Activated CD4-positive, alpha-beta T cell treated with anti-CD3 and anti-CD28 coated beads for 1 hour (primary cell): ENCODE results near the gene HDAC8.
"Not testable (repeated sequence)": the region's sequence is repeated elsewhere in the genome, so short reads cannot be mapped to it uniquely, and the experiment has no call there.

ENCODE experiments used
- DNase-seq: peaks from one replicate; pipeline ENCODE4 v3.0.0-alpha.2; 2020

HDAC8 gene

DNA sequence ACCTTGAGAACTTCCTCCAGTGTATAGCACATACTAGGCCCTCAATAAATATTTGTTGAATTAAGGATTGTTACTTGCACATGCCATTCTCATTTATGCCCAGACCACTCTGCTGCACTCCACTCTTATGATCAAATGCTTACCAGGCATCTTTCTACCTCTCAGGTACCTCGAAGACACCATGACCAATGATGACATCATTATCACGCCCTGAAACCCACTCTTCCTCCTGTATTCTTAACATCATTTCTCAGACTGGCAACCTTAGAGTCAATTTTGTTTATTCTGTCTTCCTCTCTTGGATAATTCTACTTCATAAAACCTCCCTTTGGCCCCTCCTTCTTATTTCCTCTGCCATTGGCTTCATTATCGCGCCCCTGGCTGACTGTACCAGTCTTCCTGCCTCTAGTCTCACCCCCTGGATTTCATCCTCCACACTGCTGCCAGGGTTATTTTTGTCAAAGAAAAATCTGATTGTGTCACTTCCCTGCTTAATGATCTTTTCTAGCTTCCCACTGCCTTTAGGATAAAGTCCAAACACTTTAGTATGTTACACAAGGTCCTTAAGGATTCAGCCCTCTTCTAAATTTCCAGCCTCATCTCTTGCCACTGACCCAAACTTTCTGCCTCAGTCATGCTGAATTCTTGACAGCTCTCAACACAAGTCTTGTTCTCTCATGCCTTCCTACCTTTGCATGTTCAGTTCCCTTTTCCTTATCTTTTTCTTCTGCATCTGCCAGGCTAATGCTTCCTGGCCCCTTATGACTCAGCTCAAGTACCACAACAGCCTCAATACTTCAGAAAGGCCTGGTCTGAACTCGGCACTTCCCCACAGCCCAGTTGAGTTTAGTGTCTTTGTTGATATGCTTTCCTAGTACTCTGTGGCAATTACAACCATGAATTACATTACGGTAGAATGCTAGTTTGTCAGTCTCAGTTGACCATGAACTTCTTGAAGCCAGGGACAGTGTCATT, 45.8 kb downstream of the HDAC8 start:
- no peak for DNase-seq

DNA sequence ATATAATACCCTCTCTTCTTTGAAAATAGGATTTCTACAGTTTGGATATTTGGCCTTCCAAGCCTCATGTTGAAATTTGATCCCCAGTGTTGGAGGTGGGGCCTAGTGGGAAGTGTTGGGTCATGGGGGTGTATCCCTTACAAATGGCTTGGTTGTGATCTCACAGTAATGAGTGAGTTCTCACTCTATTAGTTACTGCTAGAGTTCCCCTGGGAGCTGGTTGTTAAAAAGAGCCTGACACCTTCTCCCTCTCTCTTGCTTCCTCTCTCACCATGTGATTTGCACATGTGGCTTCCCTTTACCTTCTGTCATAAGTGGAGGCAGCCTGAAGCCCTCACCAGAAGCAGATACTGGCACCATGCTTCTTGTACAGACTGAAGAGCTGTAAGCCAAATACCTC, 73.9 kb downstream of the HDAC8 start:
- no peak for DNase-seq

DNA sequence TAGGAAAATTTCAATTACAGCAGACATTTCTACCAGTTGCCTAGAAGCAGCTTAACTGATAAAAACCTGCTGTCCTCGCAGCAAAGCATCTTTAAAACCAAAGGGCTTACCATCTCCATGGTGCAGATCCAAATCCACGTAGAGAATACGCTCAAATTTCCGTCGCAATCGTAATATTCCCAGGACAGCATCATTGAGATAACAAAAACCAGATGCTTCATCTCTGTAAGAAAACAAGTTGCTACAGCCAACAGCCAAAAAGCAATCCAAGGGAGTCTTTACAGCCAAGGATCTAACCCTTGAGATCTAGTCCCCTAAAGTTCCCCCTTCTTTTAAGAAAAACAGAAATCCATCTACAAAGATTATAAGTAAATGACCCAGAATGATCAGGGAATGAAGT, 77.6 kb downstream of the HDAC8 start:
- DNase-seq, result no peak

DNA sequence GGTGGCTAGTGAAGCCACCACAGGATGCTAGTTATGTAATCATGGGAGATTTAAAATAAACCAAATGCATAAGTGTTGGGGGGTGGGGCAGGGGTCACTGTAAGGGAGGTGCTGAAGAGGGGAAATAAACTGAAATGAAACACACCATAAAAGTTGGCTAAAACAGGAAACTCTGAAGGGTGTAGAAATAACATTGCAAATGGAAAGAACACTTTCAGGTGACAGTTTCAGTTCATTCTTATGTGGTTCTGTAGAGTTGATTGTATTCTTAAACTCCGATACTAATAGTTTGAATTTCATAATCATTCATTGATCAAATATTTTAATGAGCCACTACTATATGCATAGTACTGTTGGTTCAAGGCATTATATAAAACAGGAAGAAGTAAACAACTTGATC, 80.1 kb downstream of the HDAC8 start:
- DNase-seq, result no peak

DNA sequence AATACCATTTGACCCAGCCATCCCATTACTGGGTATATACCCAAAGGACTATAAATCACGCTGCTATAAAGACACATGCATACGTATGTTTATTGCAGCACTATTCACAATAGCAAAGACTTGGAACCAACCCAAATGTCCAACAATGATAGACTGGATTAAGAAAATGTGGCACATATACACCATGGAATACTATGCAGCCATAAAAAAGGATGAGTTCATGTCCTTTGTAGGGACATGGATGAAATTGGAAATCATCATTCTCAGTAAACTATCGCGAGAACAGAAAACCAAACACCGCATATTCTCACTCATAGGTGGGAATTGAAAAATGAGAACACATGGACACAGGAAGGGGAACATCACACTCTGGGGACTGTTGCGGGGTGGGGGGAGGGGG, 82.4 kb downstream of the HDAC8 start:
- DNase-seq, result not testable (repeated sequence)

DNA sequence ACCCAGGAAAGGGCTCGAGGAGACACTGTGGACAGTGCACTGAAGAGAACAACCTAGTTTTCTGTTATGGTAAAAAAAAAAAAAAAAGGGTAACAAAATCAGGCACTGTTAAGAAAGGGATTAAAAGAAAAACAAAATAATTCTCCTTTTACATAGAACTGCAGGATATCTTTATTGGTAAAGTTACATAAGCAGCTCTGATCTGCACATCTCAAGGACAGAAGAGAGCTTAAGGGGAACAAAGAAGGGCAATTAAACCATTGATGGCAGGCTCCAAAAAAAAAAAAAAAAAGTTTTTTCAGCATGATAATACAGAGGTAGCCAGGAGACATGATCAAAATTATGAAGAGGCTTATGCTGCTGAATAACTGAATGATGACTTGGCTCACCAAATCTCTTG, 85.0 kb downstream of the HDAC8 start:
- DNase-seq, result no peak

DNA sequence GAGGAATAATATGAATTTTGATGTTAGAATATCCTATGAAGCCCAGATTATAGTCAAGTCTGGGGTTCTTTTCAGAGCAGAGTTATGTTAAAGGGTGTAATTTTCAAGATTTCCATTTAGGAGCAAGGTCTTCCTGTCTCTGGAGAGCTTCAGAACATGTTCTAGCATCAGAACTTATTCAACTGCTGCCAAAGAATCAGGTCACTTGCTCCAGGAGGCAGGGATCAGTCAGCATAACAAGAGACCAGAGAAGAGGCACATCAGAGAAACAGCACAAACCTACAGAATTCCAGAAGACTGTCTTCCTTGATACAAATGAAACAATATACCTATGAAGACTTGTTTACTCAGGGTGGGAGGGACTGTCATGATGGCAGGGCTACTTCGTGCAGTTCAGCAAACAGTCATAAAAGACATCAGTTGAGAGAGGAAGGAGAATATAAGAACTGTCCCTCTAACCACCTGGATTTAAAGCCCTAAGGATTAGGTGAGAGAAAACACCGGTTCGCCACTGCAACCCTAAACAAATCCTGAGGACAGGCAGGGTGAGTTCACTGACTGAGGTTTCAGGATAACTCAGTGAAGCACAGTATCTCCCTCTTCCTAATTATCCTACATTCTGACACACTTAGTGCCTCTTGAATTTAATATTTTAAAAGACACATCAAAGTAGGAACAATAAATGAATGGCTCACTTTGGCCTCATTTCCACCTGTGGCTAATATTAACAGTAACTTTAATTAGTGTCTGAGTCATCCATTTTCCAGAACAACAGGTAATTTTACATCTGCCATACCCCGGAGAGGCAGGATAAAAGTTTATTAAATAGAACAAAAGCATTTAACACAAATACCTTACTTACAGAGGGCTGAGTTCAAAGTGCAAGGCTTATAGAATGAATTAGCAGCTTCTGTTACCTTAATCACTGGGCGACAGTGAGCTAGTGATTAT, 93.0 kb downstream of the HDAC8 start:
- DNase-seq, result no peak

DNA sequence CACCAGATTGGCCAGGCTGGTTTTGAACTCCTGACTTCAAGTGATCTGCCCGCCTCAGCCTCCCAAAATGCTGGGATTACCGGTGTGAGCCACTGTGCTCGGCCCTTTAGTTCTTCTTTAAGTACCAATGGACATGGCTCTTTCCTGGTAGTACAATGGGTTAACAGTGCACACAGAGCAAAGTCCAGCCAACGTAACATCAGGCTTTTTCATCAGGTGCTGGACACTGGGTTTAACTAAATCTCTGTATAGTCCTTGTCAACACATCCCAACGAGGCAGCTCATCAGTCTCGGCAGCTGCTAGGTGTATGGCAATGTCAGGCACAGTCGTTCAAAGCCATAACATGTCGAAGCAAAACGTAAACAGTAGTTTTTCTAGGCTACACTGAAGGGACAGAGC, 93.8 kb downstream of the HDAC8 start:
- no peak for DNase-seq

DNA sequence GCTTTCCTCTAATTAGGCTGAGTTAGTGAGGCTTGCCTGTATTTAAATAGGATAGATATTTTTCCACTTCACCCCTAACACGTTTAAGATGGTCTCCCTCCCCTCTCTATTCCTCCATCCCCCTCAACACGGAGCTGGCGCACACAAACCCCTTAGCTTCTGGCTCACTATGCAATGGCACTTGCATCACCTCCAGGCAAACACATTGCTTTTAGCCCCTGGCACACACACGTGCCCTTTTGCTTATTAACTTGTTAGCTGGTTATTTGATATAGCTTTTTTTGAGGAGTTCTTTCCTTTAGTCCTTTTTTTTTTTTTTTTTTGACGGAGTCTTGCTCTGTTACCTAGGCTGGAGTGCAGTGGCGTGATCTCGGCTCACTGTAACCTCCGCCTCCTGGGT, 94.3 kb downstream of the HDAC8 start:
- no peak for DNase-seq

DNA sequence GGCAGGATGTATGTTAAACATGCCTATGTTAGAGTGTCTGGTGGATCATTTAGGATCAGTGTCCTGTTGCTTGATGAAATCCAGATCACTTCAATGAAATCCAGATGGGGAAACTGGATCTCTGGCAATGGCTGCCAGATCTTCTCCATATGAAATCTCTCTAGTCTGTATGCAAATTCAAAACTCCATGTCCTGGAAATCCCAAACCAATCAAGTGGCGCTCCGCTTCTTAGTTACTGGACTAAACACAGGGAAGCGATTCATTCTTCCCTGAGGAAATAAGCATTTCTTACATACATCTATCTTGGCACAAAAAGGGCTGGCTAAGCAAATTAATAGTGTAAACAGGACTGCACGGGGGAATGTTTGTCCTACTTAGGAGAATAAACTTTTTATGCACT, 94.9 kb downstream of the HDAC8 start:
- DNase-seq, result no peak

DNA sequence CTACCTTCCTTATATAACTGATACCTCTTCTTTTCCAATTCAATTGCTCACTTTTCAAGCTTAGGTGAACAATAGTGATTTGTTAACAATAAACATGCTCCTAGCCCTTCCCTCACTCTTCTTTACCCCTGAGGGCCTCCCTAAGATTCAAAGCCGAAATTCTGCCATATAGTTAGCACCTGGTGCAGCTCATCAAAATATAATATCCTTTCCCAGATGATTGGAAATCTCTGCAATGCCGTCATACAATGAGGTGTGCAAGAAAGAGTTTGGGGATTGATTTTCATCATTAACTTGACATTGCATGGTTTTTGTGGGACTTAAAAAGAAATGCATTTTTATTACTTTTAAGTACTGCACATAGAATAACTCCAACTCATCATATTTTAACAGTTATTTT, 95.3 kb downstream of the HDAC8 start:
- DNase-seq, result no peak

DNA sequence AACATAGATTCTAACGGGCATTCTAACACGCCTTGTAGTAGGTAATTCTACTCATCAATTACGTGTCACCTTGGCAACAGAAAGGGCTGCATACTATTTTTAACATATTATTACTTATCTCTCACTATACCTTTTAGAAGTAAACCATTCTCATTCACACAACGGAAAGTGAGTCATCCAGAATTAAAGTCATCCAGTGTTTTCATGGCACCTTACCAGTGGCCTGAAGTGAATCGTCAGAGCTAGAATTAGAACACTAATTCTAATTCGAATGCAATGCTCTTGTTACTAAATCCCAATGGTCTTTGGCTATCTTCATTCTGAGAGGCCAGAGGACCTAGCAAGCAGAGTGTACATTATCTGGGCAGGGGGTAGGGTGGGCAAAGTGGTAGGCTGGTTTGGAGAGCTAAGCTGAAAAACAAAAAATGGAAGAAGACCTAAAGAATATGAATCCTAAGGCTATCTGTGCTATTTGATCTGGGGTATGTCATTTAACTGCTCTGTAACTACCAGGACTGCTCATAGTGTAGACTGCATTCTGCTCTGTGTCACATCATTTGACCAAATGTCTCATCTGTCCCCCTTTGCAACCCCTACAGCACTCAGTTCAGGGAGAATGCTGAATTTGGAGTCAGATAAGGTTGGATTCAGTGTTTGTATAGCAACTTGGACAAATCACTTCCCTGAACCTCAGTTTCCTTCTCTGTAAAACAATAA, 96.5 kb downstream of the HDAC8 start:
- no peak for DNase-seq

DNA sequence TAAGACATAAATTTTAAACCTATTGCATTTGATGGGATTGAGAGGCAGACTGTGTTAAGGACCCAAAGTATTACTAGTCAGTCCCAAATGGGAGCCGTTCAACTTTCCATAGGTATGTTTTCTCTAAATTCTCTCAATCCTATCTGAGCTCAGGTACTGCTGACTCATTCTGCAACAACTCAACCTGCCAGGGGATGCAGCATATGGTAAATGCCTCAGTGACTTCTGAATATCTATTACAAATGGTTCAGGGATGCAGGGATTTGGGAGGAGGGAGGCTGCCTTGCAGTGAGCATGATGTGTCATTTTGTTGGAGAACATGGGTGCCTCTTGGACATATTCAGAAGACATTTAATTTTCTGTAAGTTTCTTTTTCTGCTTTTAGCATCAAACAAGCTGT, 97.3 kb downstream of the HDAC8 start:
- no peak for DNase-seq

DNA sequence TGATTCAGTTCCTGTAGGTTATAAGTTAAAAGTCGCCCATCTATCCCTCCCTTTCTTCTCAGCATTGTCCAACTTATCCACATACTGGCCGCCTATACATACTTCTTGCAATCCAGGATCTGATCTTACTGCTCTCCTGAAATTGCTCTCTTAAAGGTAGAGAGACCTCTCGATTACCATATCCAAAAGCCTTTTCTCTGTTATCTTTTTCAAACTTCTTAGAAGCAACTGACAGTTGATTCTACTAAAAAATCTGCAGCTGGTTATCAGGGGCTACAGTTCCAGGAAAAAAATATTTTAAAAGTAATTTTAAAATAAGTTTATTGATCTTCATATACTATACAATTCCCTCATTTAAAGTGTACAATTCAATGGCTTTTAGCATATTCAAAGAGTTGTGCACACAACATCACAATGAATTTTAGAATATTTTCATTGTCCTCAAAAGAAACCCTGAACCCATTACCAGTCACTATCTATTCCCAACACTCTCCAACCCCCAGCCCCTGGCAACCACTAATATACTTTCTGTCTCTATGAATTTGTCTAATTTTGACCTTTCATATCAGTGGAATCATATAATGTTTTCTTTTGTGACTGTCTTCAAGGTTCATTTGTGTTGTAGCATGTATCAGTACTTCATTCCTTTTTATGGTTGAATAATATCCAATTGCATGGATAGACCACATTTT, 102.0 kb downstream of the HDAC8 start:
- no peak for DNase-seq

DNA sequence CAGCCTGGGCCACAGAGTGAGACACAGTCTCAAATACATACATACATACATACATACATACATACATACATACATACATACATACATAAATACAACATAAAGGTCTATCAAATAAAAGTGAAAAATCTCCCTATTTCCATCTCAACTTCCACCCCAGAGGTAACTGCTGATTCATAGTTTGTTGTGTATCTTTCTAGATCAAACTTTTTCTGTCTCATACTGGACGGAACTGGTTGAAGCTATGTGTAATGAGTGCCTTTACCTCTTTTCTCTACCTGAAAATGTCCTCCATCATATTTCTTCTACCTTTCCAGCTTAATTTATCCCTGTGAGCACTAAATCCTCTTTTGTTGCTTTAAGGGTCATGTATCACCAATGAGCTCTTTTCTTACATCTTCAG, 102.5 kb downstream of the HDAC8 start:
- DNase-seq, result no peak

DNA sequence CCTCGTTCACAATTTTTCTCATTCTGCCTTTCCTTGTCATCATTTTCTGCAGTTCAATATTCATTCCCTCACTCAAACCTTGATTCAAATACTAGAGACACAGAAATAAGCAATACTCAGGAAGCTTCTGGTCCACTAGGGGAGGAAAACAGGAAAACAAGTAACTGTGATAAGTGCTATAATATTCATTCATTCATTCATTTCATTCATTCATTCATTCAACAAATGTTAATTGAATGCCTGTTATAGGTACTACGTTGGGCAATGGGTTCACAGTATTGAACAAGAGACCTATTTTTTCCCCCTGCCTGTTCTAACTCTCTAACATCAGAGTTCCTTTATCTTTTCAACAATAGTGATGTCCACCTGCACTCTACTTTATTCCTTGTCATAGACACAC, 104.0 kb downstream of the HDAC8 start:
- no peak for DNase-seq

DNA sequence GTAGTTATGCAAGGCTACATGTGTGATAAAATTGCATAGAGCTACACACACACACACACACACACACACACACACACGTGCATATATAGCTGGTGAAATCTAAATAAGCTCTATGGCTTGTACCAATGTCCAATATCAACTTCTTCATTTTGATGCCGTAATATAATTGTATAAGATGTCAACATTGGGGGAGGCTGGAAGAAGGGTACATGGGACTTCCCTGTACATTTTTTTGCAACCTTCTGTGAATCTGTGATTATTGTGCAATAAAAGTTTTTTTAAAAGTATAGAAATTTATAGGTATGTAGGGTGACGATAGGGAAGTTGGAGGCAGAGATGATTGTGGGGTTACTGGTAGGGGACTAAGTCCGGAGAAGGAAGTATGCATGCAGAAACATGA, 105.5 kb downstream of the HDAC8 start:
- DNase-seq, result no peak

DNA sequence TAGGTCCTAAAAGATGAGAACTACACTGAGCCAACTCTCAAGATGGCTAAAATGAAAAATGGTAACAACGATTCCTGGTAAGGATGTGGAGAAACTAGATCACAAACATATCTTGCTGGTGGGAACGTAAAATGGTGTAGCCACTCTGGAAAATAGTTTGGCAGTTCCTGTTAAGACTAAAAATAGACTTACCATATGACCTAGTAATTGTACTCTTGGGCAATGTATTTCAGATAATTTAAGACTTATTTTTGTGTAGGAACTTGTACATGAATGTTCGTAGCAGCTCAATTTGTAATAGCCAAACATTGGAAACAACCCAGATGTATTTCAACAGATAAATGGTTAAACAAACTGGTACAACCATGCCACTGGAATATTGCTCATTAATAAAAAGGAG, 106.2 kb downstream of the HDAC8 start:
- DNase-seq, result no peak

DNA sequence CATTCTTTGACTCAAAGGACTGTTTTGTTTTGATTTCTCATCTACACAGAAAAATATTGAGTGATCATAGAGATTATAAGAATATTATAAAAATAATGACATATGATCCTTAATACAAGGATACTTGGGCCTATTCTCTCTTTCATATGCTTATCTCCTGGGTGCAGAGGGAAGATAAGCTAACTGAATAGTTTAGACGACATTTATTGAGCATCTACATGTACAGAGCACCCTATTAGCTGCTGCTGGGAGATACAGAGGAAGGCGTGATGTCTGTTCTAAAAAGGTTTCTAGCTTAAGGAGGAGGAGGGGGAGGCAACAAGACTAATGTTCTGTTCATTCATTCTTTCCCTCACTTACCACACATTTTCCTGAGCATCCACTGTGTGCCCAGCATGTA, 106.8 kb downstream of the HDAC8 start:
- DNase-seq, result no peak

DNA sequence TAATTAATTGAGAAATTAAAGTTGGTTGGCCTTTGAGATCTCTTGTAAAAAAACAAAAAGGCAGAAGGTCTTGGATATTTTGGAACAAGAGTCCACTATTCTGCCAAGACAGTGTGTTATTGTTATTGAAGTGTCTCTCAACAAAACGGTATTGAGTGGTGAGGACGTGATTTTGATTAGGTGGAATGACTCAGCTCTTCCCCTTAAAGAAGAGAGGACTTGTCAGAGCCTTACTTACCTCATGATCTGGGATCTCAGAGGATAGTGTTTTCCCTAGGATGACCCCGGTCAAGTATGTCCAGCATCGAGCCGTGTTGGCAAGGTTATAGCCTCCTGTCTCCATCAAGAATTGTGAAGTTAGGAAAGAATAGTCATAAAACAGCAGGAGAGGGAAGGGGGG, 110.9 kb downstream of the HDAC8 start:
- no peak for DNase-seq

DNA sequence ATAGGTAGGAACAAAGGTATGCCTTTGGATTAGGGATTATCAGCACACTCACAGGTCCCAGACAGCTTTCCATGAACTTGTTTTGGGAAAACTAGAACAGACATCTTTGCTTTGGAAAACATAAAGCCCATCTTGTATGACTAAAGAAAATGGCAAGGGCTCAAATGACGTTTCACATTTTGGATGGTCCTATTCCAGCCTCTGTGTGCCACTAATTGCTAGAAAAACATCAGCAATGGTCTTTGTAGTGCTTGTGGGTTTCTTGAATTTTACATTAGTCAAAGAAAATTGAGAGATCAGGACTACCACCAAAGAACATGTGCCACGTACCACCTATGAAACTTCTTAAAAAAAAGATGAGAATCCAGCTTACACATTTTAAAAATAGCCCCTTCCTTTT, 111.4 kb downstream of the HDAC8 start:
- DNase-seq, result no peak

DNA sequence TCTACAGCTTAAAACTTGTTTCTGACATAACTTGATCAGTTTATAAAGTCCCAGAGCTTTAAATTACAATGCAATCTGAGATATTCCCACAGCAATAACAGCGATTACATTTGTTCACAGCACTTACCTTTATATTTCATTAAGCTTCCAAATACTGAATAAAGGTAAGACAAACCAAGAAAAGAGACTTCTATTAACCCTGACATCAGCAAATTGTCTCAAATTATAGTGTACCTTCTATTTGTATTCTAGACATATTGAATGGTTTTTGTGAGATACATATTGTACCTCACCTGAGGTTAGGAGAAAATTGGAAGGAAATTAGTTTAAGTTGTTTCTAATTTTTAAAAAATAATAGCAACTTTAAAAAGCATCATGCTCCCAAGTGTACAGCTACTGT, 111.9 kb downstream of the HDAC8 start:
- DNase-seq, result no peak

DNA sequence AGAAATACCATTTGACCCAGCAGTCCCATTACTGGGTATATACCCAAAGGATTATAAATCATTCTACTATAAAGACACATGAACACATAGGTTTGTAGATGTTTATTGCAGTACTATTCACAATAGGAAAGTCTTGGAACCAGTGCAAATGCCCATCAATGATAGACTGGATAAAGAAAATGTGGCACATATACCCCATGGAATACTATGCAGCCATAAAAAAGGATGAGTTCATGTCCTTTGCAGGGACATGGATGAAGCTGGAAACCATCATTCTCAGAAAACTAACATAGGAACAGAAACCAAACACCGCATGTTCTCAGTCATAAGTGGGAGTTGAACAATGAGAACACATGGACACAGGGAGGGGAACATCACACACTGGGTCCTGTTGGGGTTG, 123.6 kb downstream of the HDAC8 start:
- not testable (repeated sequence) for DNase-seq
